Keratinocyte (primary cell): ENCODE measurements around the gene PAX2. TPM values are rescaled to one million over a fixed set of nuclear protein-coding genes. Genes with fewer than 3 reads are reported as not detected.

ENCODE experiments used
- DNase-seq: peaks from one replicate; pipeline ENCODE4 v3.0.0-alpha.2; 2011; ENCODE audit warnings: low read depth, missing footprints, low spot score
- FAIRE-seq: peaks from 2 replicates; lab custom pipeline; 2011; peaks lifted over from hg19 to GRCh38; lab: Jason Lieb, UNC
- H2AFZ ChIP-seq: 2 replicates; pipeline ENCODE4 v1.6.0; 2012; ENCODE audit warnings: low read length, control low read depth, inconsistent platforms; ENCODE audit not compliant: control insufficient read depth
- H3K27ac ChIP-seq: 2 replicates; pipeline ENCODE4 v1.5.1; 2011; ENCODE audit warnings: low read length; ENCODE audit not compliant: control insufficient read depth, insufficient read depth
- H3K27me3 ChIP-seq: 3 replicates; pipeline ENCODE4 v1.6.0; 2011; ENCODE audit warnings: low read length; ENCODE audit not compliant: control insufficient read depth, insufficient read depth; ENCODE audit errors: extremely low read depth
- H3K36me3 ChIP-seq, 2 experiments: 2 replicates in 1 of 2; 3 replicates in 1 of 2; pipeline ENCODE4 v1.5.1; 2011; ENCODE audit warnings: low read length in 2 of 2, mild to moderate bottlenecking in 1 of 2; ENCODE audit not compliant: control insufficient read depth in 2 of 2, insufficient read depth in 2 of 2; ENCODE audit errors: extremely low read depth in 1 of 2
- H3K4me1 ChIP-seq: 3 replicates; pipeline ENCODE4 v1.5.1; 2011; ENCODE audit warnings: low read length; ENCODE audit not compliant: control insufficient read depth, insufficient read depth; ENCODE audit errors: extremely low read depth
- H3K4me2 ChIP-seq: 3 replicates; pipeline ENCODE4 v1.6.0; 2011; ENCODE audit warnings: low read depth, low read length; ENCODE audit not compliant: control insufficient read depth, insufficient read depth; ENCODE audit errors: extremely low read depth
- H3K4me3 ChIP-seq, 3 experiments: fragments of 200-600 bp in 1 of 3; sonication (generic) in 1 of 3; 2 replicates in 2 of 3; 3 replicates in 1 of 3; pipeline ENCODE4 v1.5.1; 2011 to 2016; ENCODE audit warnings: low read length in 3 of 3, mild to moderate bottlenecking in 3 of 3, control low read depth in 2 of 3, inconsistent platforms in 1 of 3, low read depth in 1 of 3, mixed read lengths in 1 of 3, mixed run types in 1 of 3, moderate library complexity in 1 of 3; ENCODE audit not compliant: control insufficient read depth in 2 of 3, insufficient read depth in 2 of 3; ENCODE audit errors: extremely low read depth in 1 of 3
- H3K79me2 ChIP-seq: 2 replicates; pipeline ENCODE4 v1.6.0; 2012; ENCODE audit warnings: low read length; ENCODE audit not compliant: control insufficient read depth, insufficient read depth
- H3K9ac ChIP-seq: 3 replicates; pipeline ENCODE4 v1.6.0; 2011; ENCODE audit warnings: low read length; ENCODE audit not compliant: control insufficient read depth, insufficient read depth; ENCODE audit errors: extremely low read depth
- H3K9me1 ChIP-seq: 3 replicates; pipeline ENCODE4 v1.6.0; 2011; ENCODE audit warnings: low read length; ENCODE audit not compliant: control insufficient read depth, insufficient read depth; ENCODE audit errors: extremely low read depth
- H3K9me3 ChIP-seq: 2 replicates; pipeline ENCODE4 v1.5.1; 2012; ENCODE audit warnings: low read depth, low read length; ENCODE audit not compliant: control insufficient read depth
- H4K20me1 ChIP-seq: 3 replicates; pipeline ENCODE4 v1.6.0; 2011; ENCODE audit warnings: low read length; ENCODE audit not compliant: control insufficient read depth, insufficient read depth; ENCODE audit errors: extremely low read depth
- CTCF ChIP-seq, 3 experiments: IDR thresholded peaks in 1 of 3; conservative IDR thresholded peaks in 1 of 3; optimal IDR thresholded peaks in 1 of 3; 2 replicates in 2 of 3; 3 replicates in 1 of 3; pipeline versions ENCODE3 to v1.5.1; 2011; ENCODE audit warnings: low read length in 3 of 3, mild to moderate bottlenecking in 3 of 3, moderate library complexity in 2 of 3, control low read depth in 1 of 3, inconsistent platforms in 1 of 3; ENCODE audit not compliant: insufficient read depth in 2 of 3; ENCODE audit errors: extremely low read depth in 1 of 3
- EZH2 ChIP-seq: IDR thresholded peaks from one replicate; pipeline ENCODE4 v1.6.1; 2012; ENCODE audit warnings: inconsistent platforms, mild to moderate bottlenecking, low read length, moderate library complexity
- dilution Hi-C: fragments of 300-500 bp; cut with MboI; formaldehyde crosslinking; loops from one replicate; pipeline ENCODE4 v1.7.0; 2020; ENCODE audit warnings: low sequenced_read_pairs; ENCODE audit not compliant: extremely low pct_ligation_motif_present
- polyA plus RNA-seq, 5 experiments: library from polyadenylated mRNA; depleted of rRNA in 3 of 5; stranded (reverse) in 3 of 5; stranded (forward) in 1 of 5; unstranded in 1 of 5; fragments of >200 nt; gene quantifications; 1 replicate in 1 of 5; 2 replicates in 3 of 5; 3 replicates in 1 of 5; pipeline versions ENCODE4 v1.2.1 to v1.2.3, GENCODE V29; 2011 to 2012; ENCODE audit warnings: missing spikeins in 2 of 5, low read depth in 1 of 5, low replicate concordance in 1 of 5

The PAX2 gene
- polyA plus RNA-seq, 1 donor (not counting 4 experiments of a cell fraction or from before 2014, with no cell fraction given), result not detected

- Histone ChIP-seq H3K9ac (no peak overlapping the region), H2AFZ (no peak overlapping the region), H3K4me3 (no peak overlapping the region), H3K36me3 (no peaks in the 10 kb centered on the region), H3K27ac (no peak overlapping the region), H3K9me3 (no peaks in the 10 kb centered on the region), H3K4me2 (no peak overlapping the region), H3K79me2 (no peaks in the 10 kb centered on the region), H3K4me1 (no peaks in the 10 kb centered on the region), H4K20me1 (no peaks in the 10 kb centered on the region), H3K27me3 (peaks cover 23% of the 10 kb centered on the region), H3K9me1 (no peaks in the 10 kb centered on the region)
- no peak for DNase-seq
- no peak for FAIRE-seq
- dilution Hi-C loops, result loop anchor here (25.0 kb wide), 1 partner anchor 313 kb away; no protein-coding TSS in a partner anchor
- TF ChIP-seq EZH2 (no peak), CTCF (optimal IDR thresholded peaks at IDR 0.05 in 1 of 3, IDR thresholded peaks at IDR 0.05 in 1 of 3, conservative IDR thresholded peaks at IDR 0.05 in 1 of 3; ENCODE audit: extremely low read depth in 1 of 3, insufficient read depth in 2 of 3, low read length in 3 of 3) (no peak)
Measured at GRCh38 chr10:100874702-100875483, 129.5 kb downstream of the PAX2 start.

GRCh38 chr10:100875484-100876166, 130.2 kb downstream of the PAX2 start:
- TF ChIP-seq EZH2 (no peak), CTCF (optimal IDR thresholded peaks at IDR 0.05 in 1 of 3, IDR thresholded peaks at IDR 0.05 in 1 of 3, conservative IDR thresholded peaks at IDR 0.05 in 1 of 3; ENCODE audit: extremely low read depth in 1 of 3, insufficient read depth in 2 of 3, low read length in 3 of 3) (no peak)
- Histone ChIP-seq H3K9ac (no peak overlapping the region), H3K27me3 (peaks cover 27% of the 10 kb centered on the region), H4K20me1 (no peaks in the 10 kb centered on the region), H3K4me3 (no peak overlapping the region), H2AFZ (no peak overlapping the region), H3K9me1 (no peaks in the 10 kb centered on the region), H3K9me3 (no peaks in the 10 kb centered on the region), H3K4me1 (no peaks in the 10 kb centered on the region), H3K79me2 (no peaks in the 10 kb centered on the region), H3K27ac (no peak overlapping the region), H3K4me2 (no peak overlapping the region), H3K36me3 (no peaks in the 10 kb centered on the region)
- dilution Hi-C loops, result loop anchor here (25.0 kb wide), 1 partner anchor 313 kb away; no protein-coding TSS in a partner anchor
- no peak for FAIRE-seq
- no peak for DNase-seq
